ENCODE measurements around the gene GRIK2. TPM values are rescaled to one million over a fixed set of nuclear protein-coding genes. Genes with fewer than 3 reads are reported as not detected.
A peak's percentile ranks its signal among the peaks of the same experiment; 100 is the strongest.

GRIK2 gene
- total and polyA plus RNA-seq, 2 of the 4 experiments (the other 2 are of a cell fraction): 8.2 to 15.2 TPM

GRCh38 chr6:101878554-101879276, 485.2 kb downstream of the GRIK2 start:
- Histone ChIP-seq H3K23ac (ENCODE audit: low read depth, low read length) (no peak overlapping the region), H2BK5ac (ENCODE audit: low read depth, low read length, poor library complexity, severe bottlenecking) (no peak overlapping the region), H4K8ac (ENCODE audit: low read depth in 2 of 2, low read length in 2 of 2) (no peak overlapping the region), H3K56ac (ENCODE audit: extremely low read depth, insufficient read depth, low read length) (no peak overlapping the region), H2BK15ac (ENCODE audit: low read depth, low read length) (no peak overlapping the region), H2AFZ (replicated peaks; ENCODE audit: low read length, poor library complexity) (no peak overlapping the region), H2BK120ac (ENCODE audit: low read depth, low read length) (no peak overlapping the region), H3K79me1 (ENCODE audit: low read depth in 1 of 2, low read length in 2 of 2) (no peaks in the 10 kb centered on the region), H3K18ac (ENCODE audit: low read depth, low read length) (peak overlapping the region; percentile 9; the same call in 1 of the 2 replicates), H3K4me3 (ENCODE audit: insufficient read depth, low read depth, low read length) (no peak overlapping the region; the same call in 1 of the 2 replicates), H3K9me3 (ENCODE audit: control insufficient read depth, insufficient read depth, low read length) (no peaks in the 10 kb centered on the region), H3K4ac (ENCODE audit: low read depth, low read length) (no peak overlapping the region), H3K9me1 (ENCODE audit: insufficient read depth, low read length) (no peaks in the 10 kb centered on the region), H4K5ac (ENCODE audit: low read depth, low read length) (no peak overlapping the region), H3K4me1 (ENCODE audit: control insufficient read depth, insufficient read depth, low read length) (no peaks in the 10 kb centered on the region; the same call in 1 of the 2 replicates), H2AK5ac (ENCODE audit: low read depth, low read length) (no peak overlapping the region), H3K4me2 (ENCODE audit: low read depth, low read length) (peak overlapping the region; percentile 64), H4K20me1 (ENCODE audit: insufficient read depth, low read length) (no peaks in the 10 kb centered on the region), H2AK9ac (replicated peaks; ENCODE audit: low read depth, low read length, poor library complexity) (no peak overlapping the region), H3K9ac (ENCODE audit: low read depth, low read length) (peak overlapping the region; percentile 36; the same call in 1 of the 2 replicates), H4K91ac (ENCODE audit: insufficient read depth, low read depth, low read length) (no peak overlapping the region), H3K27me3 (ENCODE audit: control insufficient read depth, insufficient read depth, low read length) (no peaks in the 10 kb centered on the region), H3K36me3 (ENCODE audit: control insufficient read depth, insufficient read depth, low read length) (no peaks in the 10 kb centered on the region), H3K14ac (replicated peaks; ENCODE audit: low read depth, low read length) (no peak overlapping the region), H3K27ac (ENCODE audit: insufficient read depth, low read length) (no peak overlapping the region), H2BK20ac (ENCODE audit: low read depth, low read length) (no peak overlapping the region)
- ATAC-seq (ENCODE audit: low read depth) (peak; percentile 81), DNase-seq (peak; percentile 19)
- POLR2A ChIA-PET (ENCODE audit: unreplicated experiment): no interaction called here
- CTCF ChIA-PET: no interaction called here
- dilution Hi-C loops (cut with HindIII; ENCODE audit: low sequenced_read_pairs, unreplicated experiment) (no loop called here), in situ Hi-C loops (cut with MboI; ENCODE audit: low sequenced_read_pairs) (no loop called here), intact Hi-C loops (cut with micrococcal nuclease) (no loop called here)
- no TSS peak for BruUV-seq (replicated peaks)
- TF ChIP-seq ELK1 (IDR thresholded peaks at IDR 0.05; ENCODE audit: borderline replicate concordance, low read depth, low read length) (no peak), MAFK (IDR thresholded peaks at IDR 0.05; ENCODE audit: low read depth, low read length) (no peak), MAZ (IDR thresholded peaks at IDR 0.05; ENCODE audit: borderline replicate concordance, low read depth, low read length) (no peak), BHLHE40 (IDR thresholded peaks at IDR 0.05; ENCODE audit: low read depth, low read length) (no peak), RFX5 (IDR thresholded peaks at IDR 0.05; ENCODE audit: low read depth, low read length) (no peak), RCOR1 (IDR thresholded peaks at IDR 0.05; ENCODE audit: insufficient replicate concordance, low read length) (no peak), MXI1 (IDR thresholded peaks at IDR 0.05; ENCODE audit: borderline replicate concordance, low read depth, low read length) (no peak), FOS (IDR thresholded peaks at IDR 0.05; ENCODE audit: low read depth, low read length) (no peak), SMC3 (IDR thresholded peaks at IDR 0.05; ENCODE audit: low read depth, low read length) (no peak), NFE2L2 (IDR thresholded peaks at IDR 0.05; ENCODE audit: low read depth, low read length) (no peak)
- no CpG with 5 or more reads among the region's 7 CpGs for WGBS, 2 experiments (ENCODE audit: extremely low coverage in 2 of 2, insufficient read length in 1 of 2)

All from IMR-90 (cell line).